Bronchial epithelial cell (primary cell): ENCODE measurements around the gene TENT4B. TPM values are rescaled to one million over a fixed set of nuclear protein-coding genes. Genes with fewer than 3 reads are reported as not detected.

Experiments used
- DNase-seq: peaks from one replicate; pipeline ENCODE4 v3.0.0-alpha.2; 2010; ENCODE audit warnings: low read depth
- FAIRE-seq: peaks from 2 replicates; lab custom pipeline; 2011; peaks lifted over from hg19 to GRCh38; lab: Jason Lieb, UNC
- H3K27me3 ChIP-seq: 2 replicates; pipeline ENCODE4 v1.5.1; 2011; ENCODE audit warnings: low read length; ENCODE audit not compliant: control insufficient read depth, insufficient read depth
- H3K36me3 ChIP-seq: 2 replicates; pipeline ENCODE4 v1.5.1; 2011; ENCODE audit warnings: low read length; ENCODE audit not compliant: control insufficient read depth, insufficient read depth
- H3K4me3 ChIP-seq: 2 replicates; pipeline ENCODE4 v1.5.1; 2011; ENCODE audit warnings: mild to moderate bottlenecking, low read depth, low read length, control low read depth
- total RNA-seq: library from RNA; depleted of rRNA; stranded (reverse); fragments of >200 nt; gene quantifications from 2 replicates; pipeline ENCODE4 v1.2.1, GENCODE V29; 2014
- TF ChIP-seq, protein P1 (sequence below): IDR thresholded peaks from 2 replicates; pipeline ENCODE4 v1.5.1; 2011; ENCODE audit warnings: mild to moderate bottlenecking, moderate library complexity, low read length, control low read depth, inconsistent platforms; ENCODE audit not compliant: insufficient read depth, severe bottlenecking

The TENT4B gene
- total RNA-seq, 1 donor from 2014 or later = 9.2 TPM

DNA sequence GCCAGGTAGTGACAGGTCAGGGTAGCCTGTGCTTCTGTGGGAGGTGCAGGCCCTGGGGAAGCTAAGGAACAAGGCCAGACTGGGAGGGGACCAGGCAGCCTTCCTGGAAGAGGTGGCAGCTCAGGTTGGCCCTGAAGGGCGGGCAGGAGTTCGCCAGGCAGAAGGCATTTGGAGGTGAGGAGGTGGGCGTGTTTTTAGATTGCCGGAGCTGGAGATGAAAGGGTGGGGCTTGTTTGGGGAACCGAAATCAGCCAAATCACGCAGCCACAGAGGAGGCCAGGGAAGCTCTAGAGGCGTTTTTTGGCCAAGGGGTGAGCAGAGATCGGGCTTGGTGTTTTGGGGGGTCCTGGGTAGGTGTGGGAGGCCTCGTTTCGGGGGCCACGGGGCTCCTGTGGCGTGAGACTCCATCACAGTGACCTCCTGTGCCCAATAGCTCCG lies 120.8 kb downstream of the TENT4B start:
- TF ChIP-seq, protein P1, sequence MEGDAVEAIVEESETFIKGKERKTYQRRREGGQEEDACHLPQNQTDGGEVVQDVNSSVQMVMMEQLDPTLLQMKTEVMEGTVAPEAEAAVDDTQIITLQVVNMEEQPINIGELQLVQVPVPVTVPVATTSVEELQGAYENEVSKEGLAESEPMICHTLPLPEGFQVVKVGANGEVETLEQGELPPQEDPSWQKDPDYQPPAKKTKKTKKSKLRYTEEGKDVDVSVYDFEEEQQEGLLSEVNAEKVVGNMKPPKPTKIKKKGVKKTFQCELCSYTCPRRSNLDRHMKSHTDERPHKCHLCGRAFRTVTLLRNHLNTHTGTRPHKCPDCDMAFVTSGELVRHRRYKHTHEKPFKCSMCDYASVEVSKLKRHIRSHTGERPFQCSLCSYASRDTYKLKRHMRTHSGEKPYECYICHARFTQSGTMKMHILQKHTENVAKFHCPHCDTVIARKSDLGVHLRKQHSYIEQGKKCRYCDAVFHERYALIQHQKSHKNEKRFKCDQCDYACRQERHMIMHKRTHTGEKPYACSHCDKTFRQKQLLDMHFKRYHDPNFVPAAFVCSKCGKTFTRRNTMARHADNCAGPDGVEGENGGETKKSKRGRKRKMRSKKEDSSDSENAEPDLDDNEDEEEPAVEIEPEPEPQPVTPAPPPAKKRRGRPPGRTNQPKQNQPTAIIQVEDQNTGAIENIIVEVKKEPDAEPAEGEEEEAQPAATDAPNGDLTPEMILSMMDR = no peak
- FAIRE-seq (no peak), DNase-seq (no peak)
- Histone ChIP-seq H3K27me3 (no peaks in the 10 kb centered on the region), H3K4me3 (no peak overlapping the region), H3K36me3 (peaks cover 4% of the 10 kb centered on the region)

DNA sequence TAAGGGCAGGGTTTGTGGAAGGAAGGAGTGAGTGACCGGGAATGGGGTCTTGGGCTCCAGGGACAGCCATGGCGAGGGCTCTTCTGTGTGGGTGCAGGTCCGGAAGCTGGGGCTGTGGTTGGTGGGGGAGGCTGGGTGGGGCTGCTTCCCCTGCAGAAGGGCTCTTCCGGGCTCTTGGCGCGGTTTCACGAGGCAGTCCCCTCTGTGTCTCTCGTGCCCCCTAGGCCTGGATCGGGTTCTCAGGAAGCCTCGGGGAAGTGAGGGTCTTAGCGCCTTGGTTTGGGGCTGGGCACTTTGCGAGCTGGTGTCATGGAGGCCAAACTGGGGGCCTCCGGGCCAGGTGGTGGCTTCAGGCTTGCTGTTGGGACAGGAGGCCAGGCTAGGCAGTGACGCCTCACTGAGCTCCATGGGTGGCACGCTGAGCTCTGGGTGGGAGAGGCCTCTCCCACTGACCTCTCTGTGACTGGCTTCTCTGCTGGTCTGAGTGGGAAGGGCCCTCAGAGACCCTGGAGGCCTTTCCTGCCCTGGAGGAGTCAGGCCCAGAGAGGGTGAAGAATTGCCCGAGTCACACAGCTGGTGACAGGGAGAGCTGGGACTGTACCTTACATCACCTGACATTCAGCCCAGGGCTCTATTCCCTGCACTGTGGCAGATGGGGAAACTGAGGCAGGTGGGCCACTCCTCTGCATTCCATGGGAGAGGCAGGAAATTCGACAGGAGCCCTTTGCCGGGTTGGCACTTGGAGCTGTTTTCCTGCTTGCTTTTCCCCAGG lies 121.4 kb downstream of the TENT4B start:
- no peaks in the 10 kb centered on the region for H3K27me3 ChIP-seq
- H3K36me3 ChIP-seq = peaks cover 4% of the 10 kb centered on the region
- TF ChIP-seq, protein P1 = no peak
- FAIRE-seq = no peak
- no peak for DNase-seq
- no peak overlapping the region for H3K4me3 ChIP-seq

- H3K27me3 ChIP-seq = no peaks in the 10 kb centered on the region
- no peak for DNase-seq
- TF ChIP-seq, protein P1 = no peak
- no peak overlapping the region for H3K4me3 ChIP-seq
- H3K36me3 ChIP-seq = peaks cover 4% of the 10 kb centered on the region
- no peak for FAIRE-seq
Measured at GRCh38 chr16:50275098-50275415, 122.0 kb downstream of the TENT4B start.

GRCh38 chr16:50275428-50276325 lies 122.6 kb downstream of the TENT4B start:
- DNase-seq = no peak
- Histone ChIP-seq H3K4me3 (no peak overlapping the region), H3K27me3 (no peaks in the 10 kb centered on the region), H3K36me3 (peaks cover 4% of the 10 kb centered on the region)
- TF ChIP-seq, protein P1 = no peak
- no peak for FAIRE-seq

DNA sequence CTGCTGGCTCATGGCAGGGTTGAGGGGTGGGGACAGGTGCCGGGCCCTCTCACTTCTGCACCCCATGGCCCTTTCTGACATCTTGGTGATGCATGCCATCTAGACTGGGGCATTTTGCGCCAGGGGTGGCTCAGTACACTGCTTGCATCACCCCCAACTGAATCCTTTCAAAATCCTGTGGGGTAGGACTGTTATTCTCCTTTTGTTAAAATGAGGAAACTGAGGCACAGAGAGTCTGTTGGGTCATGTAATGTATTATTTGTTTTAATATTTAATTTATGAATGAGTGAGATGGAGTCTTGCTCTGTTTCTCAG lies 123.2 kb downstream of the TENT4B start:
- DNase-seq = no peak
- TF ChIP-seq, protein P1 = no peak
- FAIRE-seq = no peak
- Histone ChIP-seq H3K36me3 (peaks cover 4% of the 10 kb centered on the region), H3K27me3 (no peaks in the 10 kb centered on the region), H3K4me3 (no peak overlapping the region)
